ENCODE results near the gene SLC2A3. TPM values are rescaled to one million over a fixed set of nuclear protein-coding genes. Genes with fewer than 3 reads are reported as not detected.
"Not testable (repeated sequence)": the region's sequence is repeated elsewhere in the genome, so short reads cannot be mapped to it uniquely, and the experiment has no call there.

The SLC2A3 gene
- total and polyA plus RNA-seq, 2 of the 13 experiments (the other 11 are each of a cell fraction or from before 2014, with no cell fraction given), result 39.3 to 580 TPM

DNA sequence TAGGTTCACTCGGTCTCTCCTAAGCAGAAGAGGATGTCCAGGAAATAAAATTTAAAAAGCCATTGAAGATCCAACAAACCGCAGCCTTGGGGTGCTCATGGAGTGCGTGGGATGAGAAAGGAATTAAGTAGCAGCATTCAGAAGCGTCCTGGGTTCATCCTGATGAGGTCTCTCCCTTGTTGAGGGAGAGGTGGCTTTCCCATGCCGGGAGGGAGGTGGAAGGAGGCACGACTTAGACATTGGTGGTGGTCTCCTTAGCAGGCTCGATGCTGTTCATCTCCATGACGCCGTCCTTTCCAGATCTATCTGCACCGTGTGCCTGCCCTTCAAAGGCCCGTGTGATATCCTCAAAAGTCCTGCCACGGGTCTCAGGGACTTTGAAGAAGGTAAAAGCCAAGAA is 14.8 kb downstream of the SLC2A3 start:
- H2AFZ ChIP-seq (ENCODE audit: low read length); in situ Hi-C loops (cut with HindIII; ENCODE audit: extremely low pct_ligation_motif_present, low pct_unique_long_range_greater_than_20kb); H3K4me3 ChIP-seq (replicated peaks in 1 of 3; ENCODE audit: insufficient read depth in 1 of 3, low read depth in 2 of 3, low read length in 3 of 3); DNase-seq (ENCODE audit: low spot score); POLR2A ChIA-PET; H3K27me3 ChIP-seq (ENCODE audit: control insufficient read depth in 1 of 2, insufficient read depth in 2 of 2, low read length in 2 of 2); intact Hi-C loops (cut with micrococcal nuclease; ENCODE audit: unreplicated experiment); H3K9ac ChIP-seq (ENCODE audit: insufficient read depth, low read depth, low read length); H3K79me2 ChIP-seq (ENCODE audit: insufficient read depth, low read length); H3K4me2 ChIP-seq (ENCODE audit: low read depth, low read length); BruUV-seq (replicated peaks); FAIRE-seq; H3K27ac ChIP-seq (ENCODE audit: extremely low read length, insufficient read depth, low read length); ATAC-seq; H3K9me3 ChIP-seq (ENCODE audit: low read length); CTCF ChIA-PET (ENCODE audit: low intra/inter-chr PET ratio, low total read pairs): not testable (repeated sequence)
- Histone ChIP-seq H3K36me3 (replicated peaks in 1 of 2; ENCODE audit: control insufficient read depth in 1 of 2, insufficient read depth in 2 of 2, low read length in 2 of 2) (peaks cover 15 to 44% of the 10 kb centered on the region in 2 experiments), H4K20me1 (ENCODE audit: insufficient read depth, low read length) (peaks cover 12% of the 10 kb centered on the region; the same call in 1 of the 2 replicates), H3K4me1 (ENCODE audit: insufficient read depth, low read length) (peaks cover 60% of the 10 kb centered on the region)
- 94% methylated on average over 11 of the region's 12 CpGs for WGBS (ENCODE audit: low lambda C conversion rate)
- 0 out of 4 replicates have a peak, but pooled peaks of 1 of the 2 experiments have one; percentile 17 for TF ChIP-seq POLR2A (IDR thresholded peaks at IDR 0.05; ENCODE audit: insufficient read depth in 1 of 2, low read depth in 2 of 2, low read length in 2 of 2)

DNA sequence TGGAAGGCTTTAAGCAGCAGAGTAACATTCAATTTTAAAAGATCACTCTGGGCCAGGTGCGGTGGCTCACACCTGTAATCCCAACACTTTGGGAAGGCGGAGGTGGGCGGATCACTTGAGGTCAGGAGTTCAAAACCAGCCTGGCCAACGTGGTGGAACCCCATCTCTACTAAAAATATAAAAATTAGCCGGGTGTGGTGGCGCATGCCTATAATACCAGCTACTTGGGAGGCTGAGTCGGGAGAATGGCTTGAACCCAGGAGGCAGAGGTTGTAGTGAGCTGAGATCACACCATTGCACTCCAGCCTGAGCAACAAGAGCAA is 17.8 kb downstream of the SLC2A3 start:
- Histone ChIP-seq H4K20me1 (ENCODE audit: insufficient read depth, low read length) (peaks cover 12% of the 10 kb centered on the region; the same call in 1 of the 2 replicates), H3K4me1 (ENCODE audit: insufficient read depth, low read length) (peaks cover 44% of the 10 kb centered on the region), H3K36me3 (replicated peaks in 1 of 2; ENCODE audit: control insufficient read depth in 1 of 2, insufficient read depth in 2 of 2, low read length in 2 of 2) (peaks cover 6 to 23% of the 10 kb centered on the region in 2 experiments; a peak in 4 of 5 replicates)
- ATAC-seq; CTCF ChIA-PET (ENCODE audit: low intra/inter-chr PET ratio, low total read pairs); H2AFZ ChIP-seq (ENCODE audit: low read length); H3K9ac ChIP-seq (ENCODE audit: insufficient read depth, low read depth, low read length); in situ Hi-C loops (cut with HindIII; ENCODE audit: extremely low pct_ligation_motif_present, low pct_unique_long_range_greater_than_20kb); DNase-seq (ENCODE audit: low spot score); BruUV-seq (replicated peaks); FAIRE-seq; H3K79me2 ChIP-seq (ENCODE audit: insufficient read depth, low read length); H3K27ac ChIP-seq (ENCODE audit: extremely low read length, insufficient read depth, low read length); intact Hi-C loops (cut with micrococcal nuclease; ENCODE audit: unreplicated experiment); H3K9me3 ChIP-seq (ENCODE audit: low read length); H3K27me3 ChIP-seq (ENCODE audit: control insufficient read depth in 1 of 2, insufficient read depth in 2 of 2, low read length in 2 of 2); H3K4me2 ChIP-seq (ENCODE audit: low read depth, low read length); H3K4me3 ChIP-seq (replicated peaks in 1 of 3; ENCODE audit: insufficient read depth in 1 of 3, low read depth in 2 of 3, low read length in 3 of 3): not testable (repeated sequence)
- POLR2A ChIA-PET, result interaction anchor here (1.1 kb wide), 1 partner anchor 15 kb away, joined by 4 read pairs; no protein-coding TSS in a partner anchor
- 93% methylated on average over 7 of the region's 7 CpGs for WGBS (ENCODE audit: low lambda C conversion rate)
